ENCODE data around the gene MSGN1.

MSGN1 gene

GRCh38 chr2:17850151-17850550 lies 33.9 kb downstream of the MSGN1 start:
- no peak for DNase-seq

- no peak for DNase-seq
These were observed 35.7 kb downstream of the MSGN1 start for GRCh38 chr2:17851731-17852585.

GRCh38 chr2:17853799-17854198 lies 37.5 kb downstream of the MSGN1 start:
- no peak for DNase-seq

- DNase-seq: no peak
These were observed 40.8 kb downstream of the MSGN1 start for GRCh38 chr2:17857021-17857420.

- no peak for DNase-seq
These were observed 41.8 kb downstream of the MSGN1 start for GRCh38 chr2:17858064-17858463.

- DNase-seq: no peak
These were observed 47.3 kb downstream of the MSGN1 start for GRCh38 chr2:17863539-17863938.

GRCh38 chr2:17864676-17865075 lies 48.4 kb downstream of the MSGN1 start:
- no peak for DNase-seq

- no peak for DNase-seq
These were observed 50.9 kb downstream of the MSGN1 start for GRCh38 chr2:17867133-17867532.

All from activated effector memory CD4-positive, alpha-beta T cell treated with Interleukin-2 at 50 U/mL for 16 hours (primary cell).